OCI-LY7 (cell line): ENCODE results near the gene ECM2. TPM values are rescaled to one million over a fixed set of nuclear protein-coding genes. Genes with fewer than 3 reads are reported as not detected.

Source experiments
- BruUV-seq: library from RNA; stranded (reverse); fragments of 400-500 nt; replicated peaks from 2 replicates; lab custom pipeline; 2021; lab: Mats Ljungman, UMichigan
- CTCF ChIA-PET: fragments of 300-600 bp; sonication (Branson Sonifier 250); formaldehyde crosslinking; loops from one replicate; lab custom pipeline; 2022; ENCODE audit warnings: antibody characterized with exemption; ENCODE audit not compliant: unreplicated experiment; lab: Charles Lee
- POLR2A ChIA-PET: fragments of 300-600 bp; sonication (Branson Sonifier 250); formaldehyde crosslinking; loops from one replicate; lab custom pipeline; 2022; ENCODE audit warnings: antibody characterized with exemption; lab: Charles Lee
- DNase-seq: peaks from one replicate; pipeline ENCODE4 v3.0.0-alpha.2; 2015; ENCODE audit warnings: low spot score
- H2AFZ ChIP-seq: fragments of 200-600 bp; sonication (generic), shearing (Covaris generic); 2 replicates; pipeline ENCODE4 v1.6.1; 2014; ENCODE audit warnings: mild to moderate bottlenecking, antibody characterized with exemption, low read length, moderate library complexity
- H3K27ac ChIP-seq: fragments of 200-600 bp; sonication (generic); 2 replicates; pipeline ENCODE4 v1.5.1; 2014; ENCODE audit warnings: mixed run types, low read depth, mild to moderate bottlenecking, moderate library complexity, low read length, inconsistent platforms; ENCODE audit not compliant: poor library complexity, severe bottlenecking
- H3K36me3 ChIP-seq: fragments of 200-600 bp; sonication (generic); 2 replicates; pipeline ENCODE4 v1.6.1; 2014; ENCODE audit warnings: mild to moderate bottlenecking, antibody characterized with exemption, low read length, moderate library complexity, mixed read lengths; ENCODE audit not compliant: insufficient read depth
- H3K4me1 ChIP-seq: fragments of 200-600 bp; sonication (generic); 2 replicates; pipeline ENCODE4 v1.5.1; 2014; ENCODE audit warnings: mild to moderate bottlenecking, low read length; ENCODE audit not compliant: insufficient read depth, poor library complexity, severe bottlenecking
- H3K4me2 ChIP-seq: fragments of 200-600 bp; sonication (generic); 2 replicates; pipeline ENCODE4 v1.6.1; 2014; ENCODE audit warnings: mild to moderate bottlenecking, low read length
- H3K4me3 ChIP-seq: fragments of 200-600 bp; sonication (generic); 2 replicates; pipeline ENCODE4 v1.5.1; 2014; ENCODE audit warnings: mild to moderate bottlenecking, low read depth, low read length; ENCODE audit not compliant: poor library complexity, severe bottlenecking
- H3K79me2 ChIP-seq: fragments of 200-600 bp; sonication (generic); 2 replicates; pipeline ENCODE4 v1.6.1; 2016; ENCODE audit warnings: low read depth, mild to moderate bottlenecking, low read length, moderate library complexity, mixed read lengths; ENCODE audit not compliant: insufficient read depth
- H3K9me2 ChIP-seq: fragments of 200-600 bp; sonication (generic); 2 replicates; pipeline ENCODE4 v1.6.1; 2016; ENCODE audit warnings: mild to moderate bottlenecking, low read length, mixed read lengths; ENCODE audit not compliant: insufficient read depth
- H3K9me3 ChIP-seq: fragments of 200-600 bp; sonication (generic); 2 replicates; pipeline ENCODE4 v1.6.1; 2014; ENCODE audit warnings: mild to moderate bottlenecking, mixed run types, low read length, mixed read lengths
- H4K20me1 ChIP-seq: fragments of 200-600 bp; sonication (generic); 2 replicates; pipeline ENCODE4 v1.6.1; 2014; ENCODE audit warnings: mild to moderate bottlenecking, antibody characterized with exemption, low read length, moderate library complexity, mixed read lengths; ENCODE audit not compliant: insufficient read depth
- CTCF ChIP-seq: fragments of 200-600 bp; sonication (generic); conservative IDR thresholded peaks from 2 replicates; pipeline ENCODE4 v1.5.1; 2014; ENCODE audit warnings: mild to moderate bottlenecking, antibody characterized with exemption, low read length, moderate library complexity, mixed read lengths
- EZH2phosphoT487 ChIP-seq: fragments of 200-600 bp; sonication (generic); IDR thresholded peaks from 2 replicates; pipeline ENCODE4 v1.6.1; 2018; ENCODE audit warnings: low read depth, borderline replicate concordance, mild to moderate bottlenecking, mixed run types, antibody characterized with exemption, low read length, moderate library complexity, mixed read lengths
- intact Hi-C: fragments of 100-400 bp; cut with micrococcal nuclease; formaldehyde crosslinking; loops from one replicate; pipeline ENCODE4 v1.10.0; 2022; ENCODE audit not compliant: unreplicated experiment
- total RNA-seq, 2 experiments: library from RNA; depleted of rRNA in 1 of 2; stranded (reverse); fragments of >200 nt in 1 of 2; shearing (Covaris generic) in 1 of 2; gene quantifications; 2 replicates each; pipeline ENCODE4 v1.2.3, GENCODE V29; 2014 to 2022

Gene ECM2
- total RNA-seq, 2 experiments from 2014 or later, result not detected

GRCh38 chr9:92508018-92508820 lies 27.6 kb downstream of the ECM2 start:
- CTCF ChIA-PET, result no interaction called here
- Histone ChIP-seq H4K20me1 (no peaks in the 10 kb centered on the region), H3K9me3 (no peaks in the 10 kb centered on the region), H3K27ac (no peak overlapping the region), H3K4me2 (no peak overlapping the region), H3K4me1 (no peaks in the 10 kb centered on the region), H3K36me3 (no peaks in the 10 kb centered on the region), H3K4me3 (no peak overlapping the region), H2AFZ (no peak overlapping the region), H3K9me2 (no peaks in the 10 kb centered on the region), H3K79me2 (no peaks in the 10 kb centered on the region)
- BruUV-seq, result no TSS peak
- DNase-seq, result no peak
- intact Hi-C loops, result no loop called here
- POLR2A ChIA-PET, result no interaction called here
- TF ChIP-seq CTCF (no peak), EZH2phosphoT487 (no peak)

GRCh38 chr9:92507496-92507895 lies 28.3 kb downstream of the ECM2 start:
- H3K4me2 ChIP-seq, result no peak overlapping the region
- CTCF ChIA-PET, result no interaction called here
- DNase-seq, result no peak
- no peak overlapping the region for H3K4me3 ChIP-seq
- no TSS peak for BruUV-seq
- H3K36me3 ChIP-seq, result no peaks in the 10 kb centered on the region
- TF ChIP-seq EZH2phosphoT487, result no peak
- TF ChIP-seq CTCF, result no peak
- no peak overlapping the region for H3K27ac ChIP-seq
- H2AFZ ChIP-seq, result no peak overlapping the region
- no peaks in the 10 kb centered on the region for H3K9me3 ChIP-seq
- H3K79me2 ChIP-seq, result no peaks in the 10 kb centered on the region
- no peaks in the 10 kb centered on the region for H4K20me1 ChIP-seq
- no peaks in the 10 kb centered on the region for H3K4me1 ChIP-seq
- POLR2A ChIA-PET, result no interaction called here
- intact Hi-C loops, result no loop called here
- H3K9me2 ChIP-seq, result no peaks in the 10 kb centered on the region

- no peak overlapping the region for H3K4me3 ChIP-seq
- no peaks in the 10 kb centered on the region for H3K36me3 ChIP-seq
- H4K20me1 ChIP-seq, result no peaks in the 10 kb centered on the region
- H2AFZ ChIP-seq, result no peak overlapping the region
- H3K9me3 ChIP-seq, result no peaks in the 10 kb centered on the region
- intact Hi-C loops, result no loop called here
- no peak for TF ChIP-seq CTCF
- TF ChIP-seq EZH2phosphoT487, result no peak
- no peak overlapping the region for H3K4me2 ChIP-seq
- no peaks in the 10 kb centered on the region for H3K4me1 ChIP-seq
- ChIA-PET CTCF (no interaction called here), POLR2A (no interaction called here)
- no peaks in the 10 kb centered on the region for H3K9me2 ChIP-seq
- no peak for DNase-seq
- H3K27ac ChIP-seq, result no peak overlapping the region
- BruUV-seq, result no TSS peak
- no peaks in the 10 kb centered on the region for H3K79me2 ChIP-seq
Observed at GRCh38 chr9:92507005-92507404, 28.8 kb downstream of the ECM2 start.
